Hepatocyte (in vitro differentiated cells): ENCODE data around the gene RIMBP2. TPM values are rescaled to one million over a fixed set of nuclear protein-coding genes. Genes with fewer than 3 reads are reported as not detected.

ENCODE experiments used
- DNase-seq: peaks from one replicate; pipeline ENCODE4 v3.0.0-alpha.2; 2016; ENCODE audit warnings: low spot score
- H2AFZ ChIP-seq: fragments of 200-600 bp; sonication (generic); 2 replicates; pipeline ENCODE4 v1.6.0; 2016; ENCODE audit warnings: antibody characterized with exemption, mild to moderate bottlenecking
- H3K27ac ChIP-seq: fragments of 200-600 bp; sonication (generic); 2 replicates; pipeline ENCODE4 v1.5.1; 2016; ENCODE audit warnings: mild to moderate bottlenecking
- H3K27me3 ChIP-seq: fragments of 200-600 bp; sonication (generic); 2 replicates; pipeline ENCODE4 v1.6.1; 2016
- H3K36me3 ChIP-seq: fragments of 200-600 bp; sonication (generic); replicated peaks from 2 replicates; pipeline ENCODE4 v1.5.1; 2016; ENCODE audit warnings: low read depth; ENCODE audit not compliant: insufficient read depth
- H3K4me1 ChIP-seq: fragments of 200-600 bp; sonication (generic); 2 replicates; pipeline ENCODE4 v1.5.1; 2016; ENCODE audit warnings: mild to moderate bottlenecking, moderate library complexity; ENCODE audit not compliant: insufficient read depth
- H3K4me2 ChIP-seq: fragments of 200-600 bp; sonication (generic); 2 replicates; pipeline ENCODE4 v1.6.0; 2016
- H3K4me3 ChIP-seq: fragments of 200-600 bp; sonication (generic); 2 replicates; pipeline ENCODE4 v1.5.1; 2016; ENCODE audit warnings: mild to moderate bottlenecking
- H3K79me2 ChIP-seq: fragments of 200-600 bp; sonication (generic); 2 replicates; pipeline ENCODE4 v1.6.0; 2017; ENCODE audit warnings: mild to moderate bottlenecking
- H3K9me2 ChIP-seq: fragments of 200-600 bp; sonication (generic); replicated peaks from 2 replicates; pipeline ENCODE4 v1.6.0; 2017; ENCODE audit warnings: mild to moderate bottlenecking; ENCODE audit not compliant: insufficient read depth
- H3K9me3 ChIP-seq: fragments of 200-600 bp; sonication (generic); 2 replicates; pipeline ENCODE4 v1.5.1; 2016; ENCODE audit warnings: low read depth, mild to moderate bottlenecking
- H4K20me1 ChIP-seq: fragments of 200-600 bp; sonication (generic); 2 replicates; pipeline ENCODE4 v1.6.0; 2016; ENCODE audit warnings: mild to moderate bottlenecking; ENCODE audit not compliant: insufficient read depth, poor library complexity, severe bottlenecking
- CTCF ChIP-seq: fragments of 200-600 bp; sonication (generic); IDR thresholded peaks from 2 replicates; pipeline ENCODE4 v1.5.1; 2016; ENCODE audit warnings: antibody characterized with exemption, mild to moderate bottlenecking; ENCODE audit not compliant: poor library complexity
- EZH2 ChIP-seq: fragments of 200-600 bp; sonication (generic); IDR thresholded peaks from 2 replicates; pipeline ENCODE4 v1.6.1; 2016; ENCODE audit warnings: antibody characterized with exemption, mild to moderate bottlenecking, borderline replicate concordance
- EZH2phosphoT487 ChIP-seq: fragments of 200-600 bp; sonication (generic); IDR thresholded peaks from one replicate; pipeline ENCODE4 v1.6.1; 2018; ENCODE audit warnings: antibody characterized with exemption, mild to moderate bottlenecking, low read depth, moderate library complexity; ENCODE audit not compliant: unreplicated experiment, severe bottlenecking
- whole genome bisulfite sequencing: methylation state at CpG from one replicate; pipeline ENCODE4 v1.1.6; 2016; ENCODE audit warnings: low lambda C conversion rate; ENCODE audit errors: missing lambda C conversion rate; 5-methylcytosine and 5-hydroxymethylcytosine counted together
- polyA plus RNA-seq: library from polyadenylated mRNA; unstranded; fragments of >200 nt; fragmentation: Nextera tagmentation; extraction: Ambion mirVana; gene quantifications from 2 replicates; pipeline ENCODE4 v1.2.1, GENCODE V29; 2016
- total RNA-seq: library from RNA; depleted of rRNA; stranded (reverse); fragments of >200 nt; gene quantifications from 2 replicates; pipeline ENCODE4 v1.2.3, GENCODE V29; 2014

Gene RIMBP2
- total and polyA plus RNA-seq, 2 experiments from 2014 or later: 2.5 to 4.4 TPM

GRCh38 chr12:130622803-130623202 lies 93.3 kb downstream of the RIMBP2 start:
- 61% methylated on average over 3 of the region's 3 CpGs for WGBS
- Histone ChIP-seq H3K36me3 (no peaks in the 10 kb centered on the region), H3K9me2 (no peaks in the 10 kb centered on the region), H4K20me1 (no peaks in the 10 kb centered on the region), H3K79me2 (no peaks in the 10 kb centered on the region), H3K27me3 (no peaks in the 10 kb centered on the region), H2AFZ (no peak overlapping the region), H3K9me3 (no peaks in the 10 kb centered on the region), H3K27ac (no peak overlapping the region), H3K4me3 (no peak overlapping the region), H3K4me1 (no peaks in the 10 kb centered on the region), H3K4me2 (no peak overlapping the region)
- TF ChIP-seq EZH2phosphoT487 (no peak), CTCF (no peak), EZH2 (no peak)
- DNase-seq: no peak

GRCh38 chr12:130621696-130622298 lies 94.3 kb downstream of the RIMBP2 start:
- Histone ChIP-seq H3K27ac (no peak overlapping the region), H3K9me3 (no peaks in the 10 kb centered on the region), H3K9me2 (no peaks in the 10 kb centered on the region), H3K36me3 (no peaks in the 10 kb centered on the region), H3K4me2 (no peak overlapping the region), H3K79me2 (no peaks in the 10 kb centered on the region), H3K4me1 (no peaks in the 10 kb centered on the region), H4K20me1 (no peaks in the 10 kb centered on the region), H3K4me3 (no peak overlapping the region), H3K27me3 (no peaks in the 10 kb centered on the region), H2AFZ (no peak overlapping the region)
- WGBS: 94% methylated on average over 13 of the region's 13 CpGs
- TF ChIP-seq CTCF (no peak), EZH2phosphoT487 (no peak), EZH2 (no peak)
- DNase-seq: no peak

GRCh38 chr12:130620756-130621155 lies 95.3 kb downstream of the RIMBP2 start:
- Histone ChIP-seq H2AFZ (no peak overlapping the region), H3K9me2 (no peaks in the 10 kb centered on the region), H3K27me3 (no peaks in the 10 kb centered on the region), H3K27ac (no peak overlapping the region), H4K20me1 (no peaks in the 10 kb centered on the region), H3K9me3 (no peaks in the 10 kb centered on the region), H3K4me1 (no peaks in the 10 kb centered on the region), H3K79me2 (no peaks in the 10 kb centered on the region), H3K4me2 (no peak overlapping the region), H3K4me3 (no peak overlapping the region), H3K36me3 (no peaks in the 10 kb centered on the region)
- 94% methylated on average over 6 of the region's 6 CpGs for WGBS
- TF ChIP-seq EZH2: no peak
- no peak for TF ChIP-seq EZH2phosphoT487
- TF ChIP-seq CTCF: no peak
- DNase-seq: no peak

- H3K4me3 ChIP-seq: no peak overlapping the region
- TF ChIP-seq EZH2 (no peak), EZH2phosphoT487 (no peak), CTCF (no peak)
- WGBS: 90% methylated on average over 14 of the region's 14 CpGs
- H3K9me2 ChIP-seq: no peaks in the 10 kb centered on the region
- no peaks in the 10 kb centered on the region for H3K36me3 ChIP-seq
- no peaks in the 10 kb centered on the region for H3K27me3 ChIP-seq
- H4K20me1 ChIP-seq: no peaks in the 10 kb centered on the region
- H3K4me2 ChIP-seq: no peak overlapping the region
- no peaks in the 10 kb centered on the region for H3K4me1 ChIP-seq
- H2AFZ ChIP-seq: no peak overlapping the region
- no peaks in the 10 kb centered on the region for H3K9me3 ChIP-seq
- H3K27ac ChIP-seq: no peak overlapping the region
- no peak for DNase-seq
- no peaks in the 10 kb centered on the region for H3K79me2 ChIP-seq
Measured at GRCh38 chr12:130620281-130620680, 95.8 kb downstream of the RIMBP2 start.
